Trophoblast cell (in vitro differentiated cells and primary cell): ENCODE results near the gene RAB27A.

ENCODE experiments used
- DNase-seq, 2 donors: peaks; one replicate each; pipeline ENCODE4 v3.0.0-alpha.2; 2016
- H2AFZ ChIP-seq: 2 replicates; pipeline ENCODE4 v1.6.1; 2013; ENCODE audit warnings: low read length, moderate library complexity, mild to moderate bottlenecking; ENCODE audit not compliant: insufficient read depth, poor library complexity
- H2AK5ac ChIP-seq: 2 replicates; pipeline ENCODE4 v1.6.1; 2013; ENCODE audit warnings: mild to moderate bottlenecking, low read length
- H2BK120ac ChIP-seq: 2 replicates; pipeline ENCODE4 v1.6.1; 2013; ENCODE audit warnings: low read length, mild to moderate bottlenecking, moderate library complexity; ENCODE audit not compliant: insufficient read depth, poor library complexity
- H2BK12ac ChIP-seq: 2 replicates; pipeline ENCODE4 v1.6.1; 2013; ENCODE audit warnings: mild to moderate bottlenecking, low read length, moderate library complexity
- H2BK5ac ChIP-seq: 2 replicates; pipeline ENCODE4 v1.6.1; 2013; ENCODE audit warnings: low read length, low read depth, moderate library complexity, mild to moderate bottlenecking; ENCODE audit not compliant: poor library complexity
- H3K14ac ChIP-seq: 2 replicates; pipeline ENCODE4 v1.6.1; 2013; ENCODE audit warnings: mild to moderate bottlenecking, low read length
- H3K18ac ChIP-seq: 2 replicates; pipeline ENCODE4 v1.6.1; 2013; ENCODE audit warnings: mild to moderate bottlenecking, low read length
- H3K23ac ChIP-seq: 2 replicates; pipeline ENCODE4 v1.6.1; 2013; ENCODE audit warnings: low read length
- H3K27ac ChIP-seq: 2 replicates; pipeline ENCODE4 v1.5.1; 2013; ENCODE audit warnings: low read depth, mild to moderate bottlenecking, inconsistent platforms, low read length, moderate library complexity
- H3K27me3 ChIP-seq: 2 replicates; pipeline ENCODE4 v1.6.1; 2013; ENCODE audit warnings: inconsistent platforms, mild to moderate bottlenecking, low read length, moderate library complexity; ENCODE audit not compliant: insufficient read depth
- H3K36me3 ChIP-seq, 2 experiments: 1 replicate in 1 of 2; 2 replicates in 1 of 2; pipeline ENCODE4 v1.6.1; 2013; ENCODE audit warnings: low read length in 2 of 2, mild to moderate bottlenecking in 2 of 2, moderate library complexity in 1 of 2; ENCODE audit not compliant: insufficient read depth in 2 of 2, control insufficient read depth in 1 of 2
- H3K4ac ChIP-seq: 2 replicates; pipeline ENCODE4 v1.6.1; 2013; ENCODE audit warnings: low read depth, mild to moderate bottlenecking, low read length, moderate library complexity
- H3K4me1 ChIP-seq, 2 experiments: 1 replicate in 1 of 2; 2 replicates in 1 of 2; pipeline ENCODE4 v1.6.1; 2013; ENCODE audit warnings: low read length in 2 of 2, mild to moderate bottlenecking in 2 of 2, moderate library complexity in 1 of 2; ENCODE audit not compliant: insufficient read depth in 2 of 2, control insufficient read depth in 1 of 2
- H3K4me2 ChIP-seq: 2 replicates; pipeline ENCODE4 v1.6.1; 2013; ENCODE audit warnings: inconsistent platforms, mild to moderate bottlenecking, low read length, moderate library complexity
- H3K4me3 ChIP-seq: 2 replicates; pipeline ENCODE4 v1.5.1; 2013; ENCODE audit warnings: mild to moderate bottlenecking, low read depth, low read length, inconsistent platforms
- H3K79me1 ChIP-seq: one replicate; pipeline ENCODE4 v1.6.1; 2013; ENCODE audit warnings: low read length
- H3K79me2 ChIP-seq: 2 replicates; pipeline ENCODE4 v1.6.1; 2013; ENCODE audit warnings: low read length, mild to moderate bottlenecking; ENCODE audit not compliant: control insufficient read depth, insufficient read depth, poor library complexity
- H3K9ac ChIP-seq: 2 replicates; pipeline ENCODE4 v1.6.1; 2013; ENCODE audit warnings: mild to moderate bottlenecking, low read length
- H3K9me3 ChIP-seq: 2 replicates; pipeline ENCODE4 v1.6.1; 2013; ENCODE audit warnings: low read depth, mild to moderate bottlenecking, control low read depth, inconsistent platforms, low read length; ENCODE audit not compliant: insufficient read depth
- H4K12ac ChIP-seq: 2 replicates; pipeline ENCODE4 v1.6.1; 2013; ENCODE audit warnings: low read depth, mild to moderate bottlenecking, low read length, moderate library complexity
- H4K8ac ChIP-seq: 2 replicates; pipeline ENCODE4 v1.6.1; 2013; ENCODE audit warnings: low read depth, mild to moderate bottlenecking, low read length, moderate library complexity
- H4K91ac ChIP-seq: one replicate; pipeline ENCODE4 v1.6.1; 2013; ENCODE audit warnings: low read depth, mild to moderate bottlenecking, low read length, moderate library complexity
- WGBS: extraction: QIAGEN DNeasy Blood & Tissue Kit; methylation state at CpG from one replicate; pipeline ENCODE4 v1.1.7; 2013; ENCODE audit warnings: missing lambda C conversion rate; ENCODE audit not compliant: insufficient read length, insufficient coverage; ENCODE audit errors: extremely low coverage; 5-methylcytosine and 5-hydroxymethylcytosine counted together

Gene RAB27A

DNA sequence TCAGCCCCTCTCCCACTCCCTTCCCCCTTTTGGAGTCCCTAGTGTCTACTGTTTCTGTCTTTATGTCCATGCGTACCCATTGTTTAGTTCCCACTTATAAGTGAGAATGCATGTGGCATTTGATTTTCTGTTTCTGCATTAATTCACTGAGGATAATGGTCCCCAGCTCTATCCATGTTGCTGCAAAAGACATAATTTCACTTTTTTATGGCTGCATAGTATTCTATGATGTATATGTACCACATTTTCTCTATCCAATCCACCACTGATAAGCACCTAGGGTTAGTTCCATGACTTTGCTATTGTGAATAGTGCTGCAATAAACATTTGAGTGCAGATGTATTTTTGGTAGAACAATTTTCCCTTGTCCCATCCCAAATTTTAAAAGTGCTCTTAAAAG lies 58.7 kb downstream of the RAB27A start:
- Histone ChIP-seq H3K79me1 (no peaks in the 10 kb centered on the region), H4K12ac (no peak overlapping the region), H2BK5ac (no peak overlapping the region), H3K14ac (no peak overlapping the region), H3K79me2 (no peaks in the 10 kb centered on the region), H2AK5ac (no peak overlapping the region), H3K4ac (no peak overlapping the region), H3K4me3 (no peak overlapping the region), H3K23ac (no peak overlapping the region), H3K4me1 (no peaks in the 10 kb centered on the region), H3K18ac (no peak overlapping the region), H3K4me2 (no peak overlapping the region), H3K9ac (no peak overlapping the region), H3K36me3 (no peaks in the 10 kb centered on the region), H4K8ac (no peak overlapping the region), H2BK12ac (no peak overlapping the region), H2BK120ac (no peak overlapping the region), H2AFZ (no peak overlapping the region), H3K9me3 (no peaks in the 10 kb centered on the region), H3K27ac (no peak overlapping the region), H3K27me3 (no peaks in the 10 kb centered on the region), H4K91ac (no peak overlapping the region)
- no CpG with 5 or more reads among the region's 1 CpG for WGBS
- no peak for DNase-seq

DNA sequence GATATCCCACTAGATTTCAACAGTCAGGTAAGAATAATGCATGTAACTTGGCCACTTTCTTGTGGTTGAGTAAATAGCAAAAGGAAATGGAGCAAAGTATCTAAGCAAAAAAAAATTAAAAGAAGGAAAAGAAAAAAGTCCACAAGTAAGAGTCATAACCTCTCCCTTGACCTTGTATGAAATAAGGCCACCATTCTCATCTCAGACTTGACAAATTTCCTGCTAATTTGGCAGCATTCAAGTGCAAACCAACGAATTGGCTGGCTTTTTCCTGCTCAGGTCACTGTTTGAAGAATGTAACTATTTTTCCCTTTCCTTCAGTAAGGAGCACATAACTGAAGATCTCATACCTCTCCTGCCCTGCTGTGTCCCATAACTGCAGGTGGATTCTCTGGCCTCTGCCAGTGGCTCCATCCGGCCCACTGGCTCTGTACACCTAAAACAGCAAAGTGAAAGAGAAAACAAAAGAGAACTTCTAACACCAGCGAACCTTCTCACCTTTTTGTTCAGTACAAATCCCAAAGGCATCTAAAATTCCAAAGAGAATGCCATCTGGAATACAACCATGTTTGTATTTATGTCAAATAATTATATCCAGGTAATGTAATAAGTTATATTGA lies 59.5 kb downstream of the RAB27A start:
- no peak overlapping the region for H3K4ac ChIP-seq
- H4K8ac ChIP-seq = no peak overlapping the region
- H3K79me2 ChIP-seq = no peaks in the 10 kb centered on the region
- no peak overlapping the region for H3K4me2 ChIP-seq
- no peak overlapping the region for H3K4me3 ChIP-seq
- H3K36me3 ChIP-seq = no peaks in the 10 kb centered on the region
- H3K9me3 ChIP-seq = no peaks in the 10 kb centered on the region
- no peak overlapping the region for H3K14ac ChIP-seq
- no peak overlapping the region for H3K27ac ChIP-seq
- H4K91ac ChIP-seq = no peak overlapping the region
- no peak overlapping the region for H2BK12ac ChIP-seq
- H2AFZ ChIP-seq = no peak overlapping the region
- H3K9ac ChIP-seq = no peak overlapping the region
- no peak overlapping the region for H3K18ac ChIP-seq
- H3K27me3 ChIP-seq = no peaks in the 10 kb centered on the region
- WGBS = no CpG with 5 or more reads among the region's 3 CpGs
- H3K23ac ChIP-seq = no peak overlapping the region
- H3K4me1 ChIP-seq = no peaks in the 10 kb centered on the region
- no peak overlapping the region for H2AK5ac ChIP-seq
- no peak overlapping the region for H4K12ac ChIP-seq
- DNase-seq = no peak
- no peaks in the 10 kb centered on the region for H3K79me1 ChIP-seq
- no peak overlapping the region for H2BK5ac ChIP-seq
- H2BK120ac ChIP-seq = no peak overlapping the region

DNA sequence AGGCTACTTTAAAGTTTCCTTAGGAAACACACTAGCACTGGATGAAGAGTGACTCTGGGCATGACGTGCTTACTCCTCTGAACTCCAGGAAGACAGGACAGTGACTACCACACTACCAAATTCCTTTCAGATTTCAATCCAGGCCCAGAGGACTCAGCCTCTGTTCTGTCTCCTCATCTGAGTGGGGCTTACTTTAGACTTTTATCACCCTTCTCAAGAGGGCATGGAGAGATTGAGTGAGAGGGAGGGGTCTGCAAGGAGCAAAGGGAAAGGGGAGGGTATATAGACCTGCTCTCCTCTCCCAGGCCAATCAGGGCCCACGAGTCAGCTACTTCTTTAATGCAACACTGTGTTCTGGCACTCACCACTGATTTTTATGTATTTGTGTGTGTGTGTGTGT lies 63.5 kb downstream of the RAB27A start:
- no CpG with 5 or more reads among the region's 2 CpGs for WGBS
- H2BK12ac ChIP-seq = no peak overlapping the region
- H4K91ac ChIP-seq = no peak overlapping the region
- H3K4me1 ChIP-seq = peaks cover 6 to 7% of the 10 kb centered on the region in 2 experiments
- no peak overlapping the region for H3K4ac ChIP-seq
- no peak overlapping the region for H3K27ac ChIP-seq
- H2AFZ ChIP-seq = no peak overlapping the region
- no peak overlapping the region for H4K8ac ChIP-seq
- no peak overlapping the region for H3K4me3 ChIP-seq
- no peak overlapping the region for H2BK5ac ChIP-seq
- H3K4me2 ChIP-seq = no peak overlapping the region
- no peak overlapping the region for H2BK120ac ChIP-seq
- no peaks in the 10 kb centered on the region for H3K27me3 ChIP-seq
- H3K23ac ChIP-seq = no peak overlapping the region
- no peaks in the 10 kb centered on the region for H3K36me3 ChIP-seq
- H3K79me1 ChIP-seq = no peaks in the 10 kb centered on the region
- no peak overlapping the region for H3K14ac ChIP-seq
- DNase-seq = no peak
- H4K12ac ChIP-seq = no peak overlapping the region
- H3K18ac ChIP-seq = no peak overlapping the region
- no peak overlapping the region for H3K9ac ChIP-seq
- H3K79me2 ChIP-seq = no peaks in the 10 kb centered on the region
- no peaks in the 10 kb centered on the region for H3K9me3 ChIP-seq
- no peak overlapping the region for H2AK5ac ChIP-seq

DNA sequence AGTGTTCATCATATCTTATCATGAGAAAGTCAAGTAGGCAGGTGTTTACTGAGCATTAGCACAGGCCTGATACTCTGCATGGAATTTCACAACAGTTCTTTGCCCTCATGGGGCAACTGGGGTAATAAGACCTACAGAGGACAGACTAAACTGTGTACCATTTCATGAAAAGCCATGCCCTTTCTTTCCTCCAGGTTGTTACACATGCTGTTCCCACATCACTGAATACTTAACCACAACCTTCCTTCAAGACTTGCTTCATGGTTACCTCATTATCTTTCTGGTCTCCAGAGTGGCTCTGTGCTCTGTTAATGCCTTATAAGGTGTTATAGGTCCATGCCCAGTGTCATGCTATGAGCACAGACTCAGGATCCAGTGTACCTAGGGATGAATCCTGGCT lies 64.7 kb downstream of the RAB27A start:
- Histone ChIP-seq H4K12ac (no peak overlapping the region), H4K91ac (no peak overlapping the region), H3K27ac (no peak overlapping the region), H3K14ac (no peak overlapping the region), H3K27me3 (no peaks in the 10 kb centered on the region), H2BK5ac (no peak overlapping the region), H3K79me2 (no peaks in the 10 kb centered on the region), H3K4me3 (no peak overlapping the region), H3K23ac (no peak overlapping the region), H3K9me3 (no peaks in the 10 kb centered on the region), H3K79me1 (no peaks in the 10 kb centered on the region), H3K36me3 (no peaks in the 10 kb centered on the region), H3K4me2 (no peak overlapping the region), H2AK5ac (no peak overlapping the region), H2BK120ac (no peak overlapping the region), H3K18ac (no peak overlapping the region), H2BK12ac (no peak overlapping the region), H4K8ac (no peak overlapping the region), H3K4ac (no peak overlapping the region), H3K9ac (no peak overlapping the region), H2AFZ (no peak overlapping the region), H3K4me1 (peaks cover 7 to 8% of the 10 kb centered on the region in 2 experiments)
- DNase-seq = no peak
